ENCODE measurements around the gene GRAMD2A. TPM values are rescaled to one million over a fixed set of nuclear protein-coding genes. Genes with fewer than 3 reads are reported as not detected.

GRAMD2A gene
- total and polyA plus RNA-seq, 2 experiments from 2014 or later, result 4.4 to 4.6 TPM

GRCh38 chr15:72223278-72223677 is 25.7 kb upstream of the GRAMD2A start:
- WGBS (ENCODE audit: low lambda C conversion rate, missing lambda C conversion rate), result 96% methylated on average over 10 of the region's 10 CpGs
- Histone ChIP-seq H3K79me2 (peaks cover 98% of the 10 kb centered on the region), H4K20me1 (ENCODE audit: insufficient read depth, poor library complexity, severe bottlenecking) (peaks cover 44% of the 10 kb centered on the region), H3K27ac (no peak overlapping the region), H3K4me1 (ENCODE audit: insufficient read depth) (peaks cover 43% of the 10 kb centered on the region), H3K9me2 (replicated peaks; ENCODE audit: insufficient read depth) (no peaks in the 10 kb centered on the region), H3K27me3 (no peaks in the 10 kb centered on the region), H3K4me3 (no peak overlapping the region), H3K9me3 (ENCODE audit: low read depth) (no peaks in the 10 kb centered on the region), H3K36me3 (replicated peaks; ENCODE audit: insufficient read depth, low read depth) (peaks cover 3% of the 10 kb centered on the region), H3K4me2 (no peak overlapping the region), H2AFZ (no peak overlapping the region)
- TF ChIP-seq EZH2phosphoT487 (IDR thresholded peaks at IDR 0.05; ENCODE audit: low read depth, severe bottlenecking, unreplicated experiment) (no peak), CTCF (IDR thresholded peaks at IDR 0.05; ENCODE audit: poor library complexity) (no peak), EZH2 (IDR thresholded peaks at IDR 0.05; ENCODE audit: borderline replicate concordance) (no peak)
- DNase-seq (ENCODE audit: low spot score), result no peak

- Histone ChIP-seq H3K27me3 (no peaks in the 10 kb centered on the region), H3K9me2 (replicated peaks; ENCODE audit: insufficient read depth) (no peaks in the 10 kb centered on the region), H4K20me1 (ENCODE audit: insufficient read depth, poor library complexity, severe bottlenecking) (peaks cover 44% of the 10 kb centered on the region), H3K4me1 (ENCODE audit: insufficient read depth) (peaks cover 37% of the 10 kb centered on the region), H2AFZ (no peak overlapping the region), H3K79me2 (peaks cover 96% of the 10 kb centered on the region), H3K4me3 (no peak overlapping the region), H3K36me3 (replicated peaks; ENCODE audit: insufficient read depth, low read depth) (peaks cover 3% of the 10 kb centered on the region), H3K4me2 (no peak overlapping the region), H3K27ac (no peak overlapping the region), H3K9me3 (ENCODE audit: low read depth) (no peaks in the 10 kb centered on the region)
- DNase-seq (ENCODE audit: low spot score), result no peak
- 92% methylated on average over 4 of the region's 4 CpGs for WGBS (ENCODE audit: low lambda C conversion rate, missing lambda C conversion rate)
- no peak for TF ChIP-seq CTCF (IDR thresholded peaks at IDR 0.05; ENCODE audit: poor library complexity)
- no peak for TF ChIP-seq EZH2 (IDR thresholded peaks at IDR 0.05; ENCODE audit: borderline replicate concordance)
- TF ChIP-seq EZH2phosphoT487 (IDR thresholded peaks at IDR 0.05; ENCODE audit: low read depth, severe bottlenecking, unreplicated experiment), result no peak
These were observed 24.8 kb upstream of the GRAMD2A start for GRCh38 chr15:72222393-72222792.

- WGBS (ENCODE audit: low lambda C conversion rate, missing lambda C conversion rate), result 72% methylated on average over 1 of the region's 1 CpG
- Histone ChIP-seq H3K27ac (no peak overlapping the region), H3K4me2 (no peak overlapping the region), H3K9me2 (replicated peaks; ENCODE audit: insufficient read depth) (no peaks in the 10 kb centered on the region), H3K4me3 (no peak overlapping the region), H3K9me3 (ENCODE audit: low read depth) (no peaks in the 10 kb centered on the region), H3K4me1 (ENCODE audit: insufficient read depth) (peaks cover 26% of the 10 kb centered on the region), H3K79me2 (peaks cover 89% of the 10 kb centered on the region), H2AFZ (no peak overlapping the region), H4K20me1 (ENCODE audit: insufficient read depth, poor library complexity, severe bottlenecking) (peaks cover 37% of the 10 kb centered on the region), H3K27me3 (no peaks in the 10 kb centered on the region), H3K36me3 (replicated peaks; ENCODE audit: insufficient read depth, low read depth) (peaks cover 3% of the 10 kb centered on the region)
- DNase-seq (ENCODE audit: low spot score), result no peak
- TF ChIP-seq EZH2 (IDR thresholded peaks at IDR 0.05; ENCODE audit: borderline replicate concordance), result no peak
- TF ChIP-seq EZH2phosphoT487 (IDR thresholded peaks at IDR 0.05; ENCODE audit: low read depth, severe bottlenecking, unreplicated experiment), result no peak
- no peak for TF ChIP-seq CTCF (IDR thresholded peaks at IDR 0.05; ENCODE audit: poor library complexity)
These were observed 23.1 kb upstream of the GRAMD2A start for GRCh38 chr15:72220687-72221086.

- WGBS (ENCODE audit: low lambda C conversion rate, missing lambda C conversion rate), result 97% methylated on average over 4 of the region's 4 CpGs
- H3K4me2 ChIP-seq, result no peak overlapping the region
- no peaks in the 10 kb centered on the region for H3K9me3 ChIP-seq (ENCODE audit: low read depth)
- no peak for TF ChIP-seq CTCF (IDR thresholded peaks at IDR 0.05; ENCODE audit: poor library complexity)
- peaks cover 6% of the 10 kb centered on the region for H3K36me3 ChIP-seq (replicated peaks; ENCODE audit: insufficient read depth, low read depth)
- no peak overlapping the region for H3K4me3 ChIP-seq
- peaks cover 29% of the 10 kb centered on the region for H4K20me1 ChIP-seq (ENCODE audit: insufficient read depth, poor library complexity, severe bottlenecking)
- H3K27ac ChIP-seq, result no peak overlapping the region
- peaks cover 61% of the 10 kb centered on the region for H3K79me2 ChIP-seq
- H2AFZ ChIP-seq, result no peak overlapping the region
- no peak for DNase-seq (ENCODE audit: low spot score)
- peaks cover 22% of the 10 kb centered on the region for H3K4me1 ChIP-seq (ENCODE audit: insufficient read depth)
- no peaks in the 10 kb centered on the region for H3K9me2 ChIP-seq (replicated peaks; ENCODE audit: insufficient read depth)
- H3K27me3 ChIP-seq, result no peaks in the 10 kb centered on the region
These were observed 19.6 kb upstream of the GRAMD2A start for GRCh38 chr15:72217216-72217615.
